Measurements from ENCODE around the gene RBMS1.

DNA sequence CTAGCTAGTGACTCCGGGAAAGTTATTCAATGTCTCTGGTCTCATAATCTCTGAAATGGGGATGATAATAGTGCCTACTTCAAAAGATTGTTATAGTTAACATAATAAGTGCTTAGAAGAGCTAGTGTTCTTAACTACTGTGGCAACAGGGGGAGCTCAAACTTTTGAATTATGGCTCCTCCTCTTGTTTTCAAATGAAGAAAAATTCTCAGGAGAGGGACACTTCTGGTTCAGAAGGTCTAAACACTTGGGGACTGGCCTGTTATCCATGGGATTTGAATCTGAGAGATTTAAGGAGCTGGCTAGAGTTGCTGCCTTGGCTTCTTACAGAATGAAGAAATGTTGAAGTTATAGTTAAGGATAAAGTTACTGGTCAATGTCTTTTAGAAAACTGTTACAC lies 201.4 kb downstream of the RBMS1 start:
- TF ChIP-seq, protein P1, sequence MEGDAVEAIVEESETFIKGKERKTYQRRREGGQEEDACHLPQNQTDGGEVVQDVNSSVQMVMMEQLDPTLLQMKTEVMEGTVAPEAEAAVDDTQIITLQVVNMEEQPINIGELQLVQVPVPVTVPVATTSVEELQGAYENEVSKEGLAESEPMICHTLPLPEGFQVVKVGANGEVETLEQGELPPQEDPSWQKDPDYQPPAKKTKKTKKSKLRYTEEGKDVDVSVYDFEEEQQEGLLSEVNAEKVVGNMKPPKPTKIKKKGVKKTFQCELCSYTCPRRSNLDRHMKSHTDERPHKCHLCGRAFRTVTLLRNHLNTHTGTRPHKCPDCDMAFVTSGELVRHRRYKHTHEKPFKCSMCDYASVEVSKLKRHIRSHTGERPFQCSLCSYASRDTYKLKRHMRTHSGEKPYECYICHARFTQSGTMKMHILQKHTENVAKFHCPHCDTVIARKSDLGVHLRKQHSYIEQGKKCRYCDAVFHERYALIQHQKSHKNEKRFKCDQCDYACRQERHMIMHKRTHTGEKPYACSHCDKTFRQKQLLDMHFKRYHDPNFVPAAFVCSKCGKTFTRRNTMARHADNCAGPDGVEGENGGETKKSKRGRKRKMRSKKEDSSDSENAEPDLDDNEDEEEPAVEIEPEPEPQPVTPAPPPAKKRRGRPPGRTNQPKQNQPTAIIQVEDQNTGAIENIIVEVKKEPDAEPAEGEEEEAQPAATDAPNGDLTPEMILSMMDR (IDR thresholded peaks at IDR 0.05; ENCODE audit: low read depth, low read length), result no peak; the same call in 1 of the 2 replicates
- no peak for TF ChIP-seq EZH2phosphoT487 (IDR thresholded peaks at IDR 0.05; ENCODE audit: low read depth)

Data from OCI-LY3 (cell line).